IMR-90 (cell line): Measurements from ENCODE around the gene ALOXE3. TPM values are rescaled to one million over a fixed set of nuclear protein-coding genes. Genes with fewer than 3 reads are reported as not detected.
"Not testable (repeated sequence)": the region's sequence is repeated elsewhere in the genome, so short reads cannot be mapped to it uniquely, and the experiment has no call there.

ENCODE experiments used
- ATAC-seq: fragments of 200-7000 bp; cut with Tn5 transposase; 2 replicates; pipeline ENCODE4 v1.9.1; 2020; ENCODE audit warnings: low read depth, mild to moderate bottlenecking, moderate library complexity
- BruUV-seq: library from RNA; stranded (reverse); fragments of 400-500 nt; replicated peaks from 2 replicates; lab custom pipeline; 2021; lab: Mats Ljungman, UMichigan
- CTCF ChIA-PET: fragments of 300-600 bp; formaldehyde crosslinking; extraction: SDS; loops from one replicate; lab custom pipeline; 2021; ENCODE audit warnings: antibody characterized with exemption; lab: Yijun Ruan, JAX
- POLR2A ChIA-PET: fragments of 300-600 bp; sonication (Branson Sonifier 250); formaldehyde crosslinking; loops from one replicate; lab custom pipeline; 2022; ENCODE audit warnings: antibody characterized with exemption; ENCODE audit not compliant: unreplicated experiment; lab: Charles Lee
- DNase-seq: peaks from one replicate; pipeline ENCODE4 v3.0.0; 2013
- H2AFZ ChIP-seq: replicated peaks from 2 replicates; pipeline ENCODE3; 2013; ENCODE audit warnings: low read length, mild to moderate bottlenecking; ENCODE audit not compliant: poor library complexity
- H2AK5ac ChIP-seq: 2 replicates; pipeline ENCODE4 v1.6.1; 2013; ENCODE audit warnings: low read depth, low read length, inconsistent platforms
- H2AK9ac ChIP-seq: replicated peaks from 2 replicates; pipeline ENCODE3; 2013; ENCODE audit warnings: mild to moderate bottlenecking, low read depth, low read length, moderate library complexity; ENCODE audit not compliant: poor library complexity
- H2BK120ac ChIP-seq: 2 replicates; pipeline ENCODE4 v1.6.1; 2013; ENCODE audit warnings: low read depth, low read length, inconsistent platforms
- H2BK15ac ChIP-seq: 3 replicates; pipeline ENCODE4 v1.6.1; 2013; ENCODE audit warnings: low read depth, low read length, inconsistent platforms
- H2BK20ac ChIP-seq: 2 replicates; pipeline ENCODE4 v1.6.1; 2013; ENCODE audit warnings: low read depth, mild to moderate bottlenecking, inconsistent platforms, low read length, moderate library complexity
- H2BK5ac ChIP-seq: 2 replicates; pipeline ENCODE4 v1.6.1; 2013; ENCODE audit warnings: mild to moderate bottlenecking, low read depth, low read length, inconsistent platforms; ENCODE audit not compliant: poor library complexity, severe bottlenecking
- H3K14ac ChIP-seq: replicated peaks from 2 replicates; pipeline ENCODE4 v1.6.1; 2013; ENCODE audit warnings: low read depth, low read length, inconsistent platforms
- H3K18ac ChIP-seq: 2 replicates; pipeline ENCODE4 v1.6.1; 2013; ENCODE audit warnings: low read depth, low read length, control low read depth
- H3K23ac ChIP-seq: 2 replicates; pipeline ENCODE4 v1.6.1; 2013; ENCODE audit warnings: low read depth, low read length, inconsistent platforms
- H3K27ac ChIP-seq: 2 replicates; pipeline ENCODE4 v1.5.1; 2013; ENCODE audit warnings: mild to moderate bottlenecking, control low read depth, low read length; ENCODE audit not compliant: insufficient read depth
- H3K27me3 ChIP-seq: 2 replicates; pipeline ENCODE4 v1.6.1; 2013; ENCODE audit warnings: low read length; ENCODE audit not compliant: control insufficient read depth, insufficient read depth
- H3K36me3 ChIP-seq: 2 replicates; pipeline ENCODE4 v1.6.1; 2013; ENCODE audit warnings: low read length, mixed read lengths; ENCODE audit not compliant: control insufficient read depth, insufficient read depth
- H3K4ac ChIP-seq: 2 replicates; pipeline ENCODE4 v1.6.1; 2013; ENCODE audit warnings: low read depth, low read length, inconsistent platforms
- H3K4me1 ChIP-seq: 2 replicates; pipeline ENCODE4 v1.6.1; 2013; ENCODE audit warnings: low read length, mixed read lengths; ENCODE audit not compliant: control insufficient read depth, insufficient read depth
- H3K4me2 ChIP-seq: 2 replicates; pipeline ENCODE4 v1.6.1; 2013; ENCODE audit warnings: low read depth, mild to moderate bottlenecking, control low read depth, low read length, moderate library complexity
- H3K4me3 ChIP-seq: 2 replicates; pipeline ENCODE4 v1.5.1; 2013; ENCODE audit warnings: low read depth, mild to moderate bottlenecking, control low read depth, low read length, moderate library complexity; ENCODE audit not compliant: insufficient read depth
- H3K56ac ChIP-seq: 2 replicates; pipeline ENCODE4 v1.6.1; 2013; ENCODE audit warnings: low read length, inconsistent platforms; ENCODE audit not compliant: insufficient read depth; ENCODE audit errors: extremely low read depth
- H3K79me1 ChIP-seq, 2 experiments: 2 replicates each; pipeline ENCODE4 v1.6.1; 2013; ENCODE audit warnings: low read length in 2 of 2, inconsistent platforms in 1 of 2, low read depth in 1 of 2
- H3K9ac ChIP-seq: 2 replicates; pipeline ENCODE4 v1.6.1; 2013; ENCODE audit warnings: low read depth, low read length, control low read depth
- H3K9me1 ChIP-seq: 2 replicates; pipeline ENCODE4 v1.6.1; 2013; ENCODE audit warnings: low read length, inconsistent platforms; ENCODE audit not compliant: insufficient read depth
- H3K9me3 ChIP-seq: 2 replicates; pipeline ENCODE4 v1.6.1; 2013; ENCODE audit warnings: low read length; ENCODE audit not compliant: control insufficient read depth, insufficient read depth
- H4K20me1 ChIP-seq: 2 replicates; pipeline ENCODE4 v1.6.1; 2013; ENCODE audit warnings: low read length, inconsistent platforms; ENCODE audit not compliant: insufficient read depth
- H4K5ac ChIP-seq: 2 replicates; pipeline ENCODE4 v1.6.1; 2013; ENCODE audit warnings: mild to moderate bottlenecking, low read depth, low read length, control low read depth
- H4K8ac ChIP-seq, 2 experiments: 2 replicates each; pipeline ENCODE4 v1.6.1; 2013; ENCODE audit warnings: low read depth in 2 of 2, low read length in 2 of 2, control low read depth in 1 of 2, inconsistent platforms in 1 of 2
- H4K91ac ChIP-seq: 2 replicates; pipeline ENCODE4 v1.6.1; 2013; ENCODE audit warnings: low read depth, low read length, inconsistent platforms; ENCODE audit not compliant: insufficient read depth
- WGBS, 2 experiments: methylation state at CpG; one replicate each; pipeline versions ENCODE4 v1.1.5 to v1.1.7; 2013; ENCODE audit warnings: missing lambda C conversion rate in 2 of 2; ENCODE audit not compliant: insufficient read length in 1 of 2; ENCODE audit errors: extremely low coverage in 2 of 2; 5-methylcytosine and 5-hydroxymethylcytosine counted together
- dilution Hi-C: fragments of 300-500 bp; cut with HindIII; formaldehyde crosslinking; loops from one replicate; pipeline ENCODE4 v1.14.3; 2018; ENCODE audit warnings: low sequenced_read_pairs; ENCODE audit not compliant: unreplicated experiment
- in situ Hi-C: fragments of 300-500 bp; cut with MboI; formaldehyde crosslinking; loops from 3 replicates; pipeline ENCODE4 v1.14.3; 2019; ENCODE audit warnings: low sequenced_read_pairs, inconsistent platforms, mixed read lengths
- intact Hi-C: fragments of 100-400 bp; cut with micrococcal nuclease; formaldehyde crosslinking; loops from 2 replicates; pipeline ENCODE4 v1.10.0; 2022
- polyA plus RNA-seq, 3 experiments: library from polyadenylated mRNA; depleted of rRNA; stranded (reverse); fragments of >200 nt; gene quantifications; 2 replicates each; pipeline ENCODE4 v1.2.3, GENCODE V29; 2012; ENCODE audit warnings: low replicate concordance in 1 of 3
- total RNA-seq: library from RNA; depleted of rRNA; stranded (reverse); fragments of >200 nt; gene quantifications from 2 replicates; pipeline ENCODE4 v1.2.3, GENCODE V29; 2012

Gene ALOXE3
- total and polyA plus RNA-seq, 2 of the 4 experiments (the other 2 are of a cell fraction) = under 0.01 to 0.26 TPM

GRCh38 chr17:8077939-8078338 is 40.4 kb downstream of the ALOXE3 start:
- H3K4me3 ChIP-seq, H3K56ac ChIP-seq, H3K23ac ChIP-seq, H4K91ac ChIP-seq, H2AK9ac ChIP-seq, H3K14ac ChIP-seq, H3K79me1 ChIP-seq, H2BK20ac ChIP-seq, H4K5ac ChIP-seq, H2BK120ac ChIP-seq, H2BK15ac ChIP-seq, H4K8ac ChIP-seq, BruUV-seq, H3K9me3 ChIP-seq, POLR2A ChIA-PET, H2BK5ac ChIP-seq, H3K18ac ChIP-seq, H2AFZ ChIP-seq, H3K4ac ChIP-seq, H3K9me1 ChIP-seq, H3K4me1 ChIP-seq, H2AK5ac ChIP-seq, DNase-seq, H3K36me3 ChIP-seq, ATAC-seq, H3K4me2 ChIP-seq, H3K27ac ChIP-seq, dilution Hi-C loops, H3K9ac ChIP-seq, intact Hi-C loops, CTCF ChIA-PET, H4K20me1 ChIP-seq: not testable (repeated sequence)
- peaks cover 70% of the 10 kb centered on the region for H3K27me3 ChIP-seq
- in situ Hi-C loops = loop anchor here (25.0 kb wide), 2 partner anchors 234 to 684 kb away; partner anchors contain the start of genes ARHGEF15 and SPDYE4
- WGBS, 2 experiments = no CpG with 5 or more reads among the region's 5 CpGs
